Measurements from ENCODE around the gene INSM1.

- no peak for TF ChIP-seq CTCF (IDR thresholded peaks at IDR 0.05)
- TF ChIP-seq REST (IDR thresholded peaks at IDR 0.05; ENCODE audit: insufficient read depth in 1 of 2, low read depth in 2 of 2, low read length in 1 of 2): no peak
- no peak for TF ChIP-seq SIN3A (IDR thresholded peaks at IDR 0.05; ENCODE audit: borderline replicate concordance, insufficient read depth, low read depth, low read length)
- TF ChIP-seq POLR2AphosphoS5 (IDR thresholded peaks at IDR 0.05; ENCODE audit: low read depth, low read length): no peak
- TF ChIP-seq TCF7L2 (IDR thresholded peaks at IDR 0.05; ENCODE audit: low read depth, low read length): no peak
Observed at GRCh38 chr20:20341371-20341770, 26.5 kb upstream of the INSM1 start.
